ENCODE results near the gene COG6. TPM values are rescaled to one million over a fixed set of nuclear protein-coding genes. Genes with fewer than 3 reads are reported as not detected.

COG6 gene
- total and polyA plus RNA-seq, 11 donors = 6.3 to 52.7 (median 26.8) TPM

- Histone ChIP-seq H3K4me1 (no peaks in the 10 kb centered on the region), H3K36me3 (peaks cover 0 to 95% (median 47%) of the 10 kb centered on the region in 9 donors), H3K27me3 (no peaks in the 10 kb centered on the region), H3K4me3 (no peak overlapping the region), H3K9me3 (no peaks in the 10 kb centered on the region), H3K27ac (no peak overlapping the region)
- no peak for TF ChIP-seq CTCF (IDR thresholded peaks at IDR 0.05)
- no peak for TF ChIP-seq POLR2A (IDR thresholded peaks at IDR 0.05)
- no peak for ATAC-seq
- intact Hi-C loops (cut with DNase I) = no loop called here
- DNase-seq = no peak
- 65 to 74% (median 72%) methylated on average over 3 of the region's 3 CpGs for WGBS, 4 donors
Measured at GRCh38 chr13:39729156-39729555, 73.7 kb downstream of the COG6 start.

- H3K4me3 ChIP-seq = no peak overlapping the region
- no peak overlapping the region for H3K27ac ChIP-seq
- peaks cover 0 to 63% (median 28%) of the 10 kb centered on the region in 9 donors for H3K36me3 ChIP-seq
- no peak for TF ChIP-seq CTCF (IDR thresholded peaks at IDR 0.05)
- no peak for TF ChIP-seq POLR2A (IDR thresholded peaks at IDR 0.05)
- DNase-seq = no peak
- no peaks in the 10 kb centered on the region for H3K27me3 ChIP-seq
- no peaks in the 10 kb centered on the region for H3K4me1 ChIP-seq
- no peak for ATAC-seq
- intact Hi-C loops (cut with DNase I) = no loop called here
- H3K9me3 ChIP-seq = no peaks in the 10 kb centered on the region
Measured at GRCh38 chr13:39734952-39735351, 79.5 kb downstream of the COG6 start.

GRCh38 chr13:39737047-39737446 lies 81.6 kb downstream of the COG6 start:
- no peak for TF ChIP-seq CTCF (IDR thresholded peaks at IDR 0.05)
- TF ChIP-seq POLR2A (IDR thresholded peaks at IDR 0.05) = no peak
- Histone ChIP-seq H3K4me1 (no peaks in the 10 kb centered on the region), H3K4me3 (no peak overlapping the region), H3K9me3 (no peaks in the 10 kb centered on the region), H3K27me3 (no peaks in the 10 kb centered on the region), H3K27ac (no peak overlapping the region), H3K36me3 (peaks cover 0 to 62% (median 21%) of the 10 kb centered on the region in 9 donors)
- no peak for ATAC-seq
- 80 to 98% (median 97%) methylated on average over 2 to 5 of the region's 5 CpGs for WGBS, 4 donors
- DNase-seq = no peak
- intact Hi-C loops (cut with DNase I) = no loop called here

GRCh38 chr13:39740761-39741160 lies 85.3 kb downstream of the COG6 start:
- 94 to 97% (median 96%) methylated on average over 3 of the region's 3 CpGs for WGBS, 4 donors
- Histone ChIP-seq H3K4me3 (no peak overlapping the region), H3K4me1 (no peaks in the 10 kb centered on the region), H3K27ac (no peak overlapping the region), H3K27me3 (no peaks in the 10 kb centered on the region), H3K9me3 (peaks cover 0 to 17% (median 0%) of the 10 kb centered on the region in 12 donors), H3K36me3 (peaks cover 0 to 37% (median 14%) of the 10 kb centered on the region in 9 donors)
- TF ChIP-seq CTCF (IDR thresholded peaks at IDR 0.05) (no peak), POLR2A (IDR thresholded peaks at IDR 0.05) (no peak)
- DNase-seq (no peak), ATAC-seq (no peak)
- intact Hi-C loops (cut with DNase I) = no loop called here
